ENCODE measurements around the gene FAM219B. TPM values are rescaled to one million over a fixed set of nuclear protein-coding genes. Genes with fewer than 3 reads are reported as not detected.
"Not testable (repeated sequence)": the region's sequence is repeated elsewhere in the genome, so short reads cannot be mapped to it uniquely, and the experiment has no call there.

The FAM219B gene
- total RNA-seq, 1 donor from 2014 or later, result 113 TPM

- DNase-seq (ENCODE audit: low read depth), result no peak
Measured at GRCh38 chr15:74904190-74904805, 2.4 kb downstream of the FAM219B start.

DNA sequence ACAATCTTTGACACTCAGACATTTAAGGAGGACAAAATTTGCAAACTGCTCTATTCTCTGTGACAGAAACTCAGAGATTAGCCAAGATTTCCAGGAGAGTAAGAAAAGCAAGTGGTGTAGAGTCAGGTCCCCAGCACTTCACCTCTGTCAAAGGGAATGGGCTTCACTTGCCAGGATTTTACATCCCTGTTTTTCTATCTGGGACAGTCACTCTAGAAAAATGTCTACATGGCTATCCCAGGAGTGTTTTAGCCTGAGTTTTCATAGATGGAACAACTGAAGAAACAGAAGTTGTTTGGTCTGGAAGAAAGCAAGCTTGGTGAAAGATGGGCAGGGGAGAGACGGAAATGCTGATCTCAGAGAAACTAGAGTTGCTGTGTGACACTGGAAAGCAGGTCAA lies 3.0 kb downstream of the FAM219B start:
- DNase-seq (ENCODE audit: low read depth), result no peak

DNA sequence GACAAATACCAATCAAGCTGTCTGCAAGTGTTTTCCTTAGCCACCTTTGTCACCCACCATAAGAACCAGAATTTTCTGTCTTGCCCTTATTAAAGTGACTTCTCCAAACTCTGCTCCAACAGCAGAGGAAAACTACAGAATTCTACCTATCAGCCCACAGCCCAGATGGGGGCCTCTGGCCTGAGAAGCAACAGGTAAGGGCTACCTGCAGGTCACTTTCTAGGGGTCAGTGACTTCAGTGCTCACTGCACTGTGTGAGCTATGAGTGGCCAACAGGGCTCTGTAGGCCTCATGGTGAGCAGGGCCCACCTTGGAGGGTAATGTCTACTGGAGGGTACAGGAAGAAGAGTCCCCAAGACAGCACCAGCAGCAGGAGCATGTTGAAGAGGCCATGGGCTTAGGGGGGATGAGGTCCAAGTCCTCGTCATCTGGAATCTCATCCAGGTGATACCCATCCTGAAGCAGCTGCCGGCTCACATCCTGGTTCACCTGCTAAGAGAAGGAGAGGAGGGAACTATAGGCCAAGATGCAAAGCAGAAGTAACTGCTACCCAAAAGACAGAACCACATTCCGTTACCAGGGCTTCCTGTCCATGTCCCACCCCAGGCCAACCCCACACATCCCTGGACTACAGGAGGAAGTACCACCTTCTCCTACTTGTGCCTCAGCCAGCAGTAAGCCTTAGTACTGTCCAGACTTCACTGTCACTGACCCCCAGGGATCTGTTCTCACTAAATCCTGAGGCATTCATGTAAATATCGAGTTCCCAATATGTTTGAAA lies 4.2 kb downstream of the FAM219B start:
- no peak for DNase-seq (ENCODE audit: low read depth)

- DNase-seq (ENCODE audit: low read depth), result peak; percentile 77
Measured at GRCh38 chr15:74901612-74902063, 5.0 kb downstream of the FAM219B start.

- no peak for DNase-seq (ENCODE audit: low read depth)
Measured at GRCh38 chr15:74897300-74897701, 9.3 kb downstream of the FAM219B start.

GRCh38 chr15:74896316-74896715 lies 10.3 kb downstream of the FAM219B start:
- DNase-seq (ENCODE audit: low read depth), result peak; percentile 89

DNA sequence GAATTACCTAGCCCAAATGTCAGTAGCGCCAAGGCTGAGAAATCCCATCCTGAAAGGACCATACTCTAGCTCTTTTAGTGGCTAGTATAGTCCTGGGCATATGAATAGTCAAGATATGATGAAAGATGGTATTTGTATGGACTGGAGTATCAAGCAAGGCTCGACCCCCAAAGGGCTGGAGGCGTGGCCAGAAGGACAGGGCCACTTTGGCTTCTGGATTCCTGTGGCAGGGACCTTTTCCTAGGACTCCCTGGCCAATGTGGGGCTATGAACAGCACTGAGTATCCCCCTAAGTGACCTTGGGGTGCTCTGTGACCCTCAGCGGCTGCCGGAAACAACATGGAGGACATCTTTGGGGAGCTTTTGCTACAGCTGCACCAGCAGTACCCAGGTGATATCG lies 10.8 kb downstream of the FAM219B start:
- DNase-seq (ENCODE audit: low read depth), result peak; percentile 65

GRCh38 chr15:74894383-74894782 lies 12.3 kb downstream of the FAM219B start:
- DNase-seq (ENCODE audit: low read depth), result not testable (repeated sequence)

GRCh38 chr15:74893627-74894026 lies 13.0 kb downstream of the FAM219B start:
- no peak for DNase-seq (ENCODE audit: low read depth)

- no peak for DNase-seq (ENCODE audit: low read depth)
Measured at GRCh38 chr15:74892931-74893330, 13.7 kb downstream of the FAM219B start.

DNA sequence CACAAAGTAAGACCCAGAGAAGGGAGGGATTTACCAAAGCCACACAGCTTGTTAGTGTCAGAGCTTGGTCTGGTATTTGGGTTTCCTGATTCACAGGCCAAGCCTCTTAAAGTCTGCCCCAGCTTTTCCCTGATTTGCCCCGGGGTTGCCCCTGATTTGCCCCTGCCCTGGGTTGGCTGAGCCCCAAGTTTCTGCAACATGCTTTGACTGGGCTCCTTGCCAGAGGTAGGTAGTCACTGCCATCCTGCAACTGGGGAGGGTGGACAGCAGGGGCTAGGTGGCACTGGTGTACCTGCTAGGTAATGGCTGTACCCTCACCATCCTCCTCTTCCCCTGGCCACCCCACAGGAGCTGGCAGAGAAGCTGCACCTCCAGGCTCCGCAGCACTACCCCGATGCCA lies 14.3 kb downstream of the FAM219B start:
- no peak for DNase-seq (ENCODE audit: low read depth)

DNA sequence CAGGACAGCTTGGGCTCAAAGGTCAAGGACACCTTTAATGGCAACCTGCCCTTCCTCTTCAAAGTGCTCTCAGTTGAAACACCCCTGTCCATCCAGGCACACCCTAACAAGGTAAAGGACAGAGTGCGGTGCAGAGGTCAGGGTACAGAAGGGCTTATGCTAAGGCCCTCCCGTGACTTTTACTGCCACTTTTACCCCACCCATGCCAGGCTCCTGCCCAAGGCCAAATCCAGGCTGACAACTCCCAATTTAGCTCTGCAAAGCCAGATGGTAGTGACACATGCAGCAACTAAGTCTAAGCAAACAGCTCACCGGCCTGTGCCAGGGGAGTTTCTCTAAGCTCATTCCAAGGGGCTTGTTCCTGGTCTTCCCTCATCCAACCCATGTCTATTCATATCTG lies 15.2 kb downstream of the FAM219B start:
- peak; percentile 79 for DNase-seq (ENCODE audit: low read depth)

DNA sequence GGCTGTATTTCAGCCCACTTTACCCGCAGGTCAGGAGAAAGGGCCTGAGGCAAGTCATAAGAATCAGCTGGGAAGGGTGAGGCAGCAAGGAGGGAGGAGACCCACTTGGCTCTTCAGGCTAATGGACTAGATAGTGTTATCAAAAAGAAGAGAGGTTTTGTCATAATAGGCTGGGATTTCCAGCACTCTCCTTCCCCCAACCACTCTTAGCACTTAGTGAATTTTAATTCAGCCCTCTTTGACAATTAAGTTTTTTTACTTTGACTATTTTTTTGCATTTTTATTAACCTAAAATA lies 16.0 kb downstream of the FAM219B start:
- DNase-seq (ENCODE audit: low read depth), result no peak

DNA sequence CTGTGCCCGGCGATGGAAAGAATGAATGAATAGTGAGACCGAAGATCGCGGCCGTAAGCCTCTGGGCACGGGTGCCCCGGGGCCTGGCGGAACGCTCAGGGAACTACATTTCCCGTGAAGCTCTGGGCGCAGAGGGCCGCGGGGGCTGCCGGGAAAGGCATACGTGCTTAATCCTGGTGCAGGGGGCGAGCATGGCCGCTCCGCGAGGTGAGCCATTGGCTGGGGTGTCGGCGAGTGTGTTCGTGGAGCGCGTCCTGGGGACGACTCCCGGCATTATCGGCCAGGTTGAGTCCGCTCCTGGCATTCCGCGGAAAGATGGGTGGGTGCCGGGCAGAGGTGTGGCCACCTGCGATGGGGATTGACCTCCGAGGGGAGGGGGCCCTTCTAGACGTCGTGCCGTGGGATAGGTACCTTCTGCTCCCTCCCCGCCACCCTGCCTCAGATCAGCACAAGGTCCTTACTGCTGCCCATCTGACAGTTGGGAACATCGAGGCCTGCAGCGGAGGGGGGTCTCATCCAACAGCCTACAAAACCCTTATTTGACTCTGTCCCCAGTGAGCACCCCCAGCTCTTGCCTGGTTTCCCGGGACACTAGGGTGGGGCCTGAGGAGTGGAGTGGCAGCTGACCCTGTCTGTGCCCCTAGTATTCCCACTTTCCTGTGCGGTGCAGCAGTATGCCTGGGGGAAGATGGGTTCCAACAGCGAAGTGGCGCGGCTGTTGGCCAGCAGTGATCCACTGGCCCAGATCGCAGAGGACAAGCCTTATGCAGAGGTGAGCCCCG lies 16.6 kb downstream of the FAM219B start, which contains the start of gene MPI:
Gene MPI, plus strand, starts transcription at position 160 of the 782 bp plus-strand sequence. Its CDS starts 32 bp downstream, at position 192.
- peak; percentile 90 for DNase-seq (ENCODE audit: low read depth)

- DNase-seq (ENCODE audit: low read depth), result peak; percentile 63
Measured at GRCh38 chr15:74889390-74889882, 17.2 kb downstream of the FAM219B start.

GRCh38 chr15:74888716-74889115 lies 17.9 kb downstream of the FAM219B start:
- no peak for DNase-seq (ENCODE audit: low read depth)

- DNase-seq (ENCODE audit: low read depth), result not testable (repeated sequence)
Measured at GRCh38 chr15:74887537-74888193, 19.0 kb downstream of the FAM219B start.

DNA sequence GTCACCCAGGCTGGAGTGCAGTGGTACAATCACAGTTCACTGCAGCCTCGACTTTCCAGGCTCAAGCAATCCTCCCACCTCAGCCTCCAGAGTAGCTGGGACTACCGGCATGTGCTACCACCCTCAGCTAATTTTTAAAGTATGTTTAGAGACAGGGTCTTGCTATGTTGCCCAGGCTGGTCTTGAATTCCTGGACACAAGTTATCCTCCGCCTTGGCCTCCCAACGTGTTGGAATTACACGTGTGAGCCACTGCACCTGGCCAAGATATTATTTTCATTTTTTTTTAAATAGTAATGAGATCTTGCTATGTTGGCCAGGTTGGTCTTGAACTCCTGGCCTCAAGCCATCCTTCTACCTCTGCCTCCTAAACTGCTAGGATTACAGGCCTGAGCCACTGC lies 21.2 kb downstream of the FAM219B start:
- DNase-seq (ENCODE audit: low read depth), result no peak

DNA sequence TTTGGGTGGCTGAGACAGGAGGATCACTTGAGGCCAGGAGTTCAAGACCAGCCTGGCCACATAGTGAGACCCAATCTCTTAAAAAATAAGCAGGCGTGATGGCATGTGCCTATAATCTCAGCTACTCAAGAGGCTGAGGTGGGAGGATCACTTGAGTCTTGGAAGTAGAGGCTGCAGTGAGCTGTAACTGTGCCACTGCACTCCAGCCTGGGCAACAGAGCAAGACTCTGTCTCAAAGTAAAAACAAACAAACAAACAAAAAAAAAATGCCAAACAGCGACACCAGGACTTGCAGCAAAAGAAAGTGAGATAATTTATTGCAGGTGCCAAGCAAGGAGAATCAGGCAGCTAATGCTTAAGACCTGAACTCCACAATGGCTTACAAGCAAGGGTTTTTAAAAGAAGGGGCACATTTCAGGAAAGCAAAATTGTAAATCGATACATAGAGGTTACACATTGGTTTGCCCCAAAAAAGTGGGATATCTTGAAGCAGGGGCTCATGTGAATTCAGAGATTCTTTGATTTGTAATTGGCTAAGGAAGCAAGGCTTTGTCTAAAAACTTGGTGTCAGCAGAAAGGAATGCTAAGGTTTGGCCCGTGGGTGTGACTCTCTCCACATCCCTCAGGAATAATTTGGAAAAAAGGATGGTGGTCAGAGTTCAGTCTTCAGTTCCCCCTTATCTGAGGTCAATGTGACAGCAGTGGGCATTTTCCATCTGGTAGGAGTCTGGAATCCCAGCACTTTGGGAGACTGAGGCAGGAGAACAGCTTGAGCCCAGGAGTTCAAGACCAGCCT lies 22.0 kb downstream of the FAM219B start:
- no peak for DNase-seq (ENCODE audit: low read depth)

GRCh38 chr15:74882528-74882927 lies 24.1 kb downstream of the FAM219B start:
- no peak for DNase-seq (ENCODE audit: low read depth)

DNA sequence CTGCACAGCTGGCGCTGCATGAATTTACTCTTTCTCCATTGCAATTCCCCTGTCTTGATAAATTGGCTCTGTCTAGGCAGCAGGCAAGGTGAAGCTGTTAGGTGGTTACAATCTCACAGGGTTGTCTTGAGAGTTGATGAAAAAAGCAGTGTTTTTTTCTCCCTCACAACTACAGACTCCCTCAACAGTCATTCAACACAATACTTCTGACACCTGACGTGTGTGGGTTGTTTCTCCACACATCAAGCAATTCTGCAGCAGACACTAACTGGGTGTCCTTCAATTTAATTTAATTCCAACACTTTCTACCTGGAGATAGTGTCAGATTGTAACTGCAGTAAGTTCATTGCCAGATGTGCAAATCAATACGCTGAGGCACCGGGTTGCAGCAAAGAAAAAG lies 28.4 kb downstream of the FAM219B start:
- DNase-seq (ENCODE audit: low read depth), result no peak
